Astrocyte of the hippocampus (primary cell): ENCODE measurements around the gene PDE9A.
"Not testable (repeated sequence)": the region's sequence is repeated elsewhere in the genome, so short reads cannot be mapped to it uniquely, and the experiment has no call there.

Experiments
- DNase-seq: peaks from one replicate; pipeline ENCODE4 v3.0.0; 2011; ENCODE audit warnings: low read depth, low spot score

PDE9A gene

GRCh38 chr21:42653231-42654061 is at the start of gene PDE9A:
PDE9A (plus strand) TSS chr21:42653621; CDS start chr21:42653815, 194 bp downstream.
- DNase-seq, result peak; percentile 56

- no peak for DNase-seq
These were observed 46.3 kb upstream of the PDE9A start for GRCh38 chr21:42607102-42607501.

- DNase-seq, result no peak
These were observed 45.8 kb upstream of the PDE9A start for GRCh38 chr21:42607525-42608102.

GRCh38 chr21:42608446-42608845 is 45.0 kb upstream of the PDE9A start:
- DNase-seq, result no peak

- DNase-seq, result no peak
These were observed 43.6 kb upstream of the PDE9A start for GRCh38 chr21:42609811-42610210.

- DNase-seq, result no peak
These were observed 41.6 kb upstream of the PDE9A start for GRCh38 chr21:42611852-42612251.

- no peak for DNase-seq
These were observed 41.0 kb upstream of the PDE9A start for GRCh38 chr21:42612390-42612789.

GRCh38 chr21:42613756-42614155 is 39.7 kb upstream of the PDE9A start:
- DNase-seq, result no peak

- no peak for DNase-seq
These were observed 39.0 kb upstream of the PDE9A start for GRCh38 chr21:42614396-42614795.

GRCh38 chr21:42614811-42615351 is 38.5 kb upstream of the PDE9A start:
- DNase-seq, result peak; percentile 27

- DNase-seq, result not testable (repeated sequence)
These were observed 38.0 kb upstream of the PDE9A start for GRCh38 chr21:42615377-42615776.

GRCh38 chr21:42615924-42616323 is 37.5 kb upstream of the PDE9A start:
- DNase-seq, result no peak

- DNase-seq, result no peak
These were observed 37.0 kb upstream of the PDE9A start for GRCh38 chr21:42616446-42616845.

- DNase-seq, result no peak
These were observed 36.5 kb upstream of the PDE9A start for GRCh38 chr21:42616941-42617340.

- no peak for DNase-seq
These were observed 35.9 kb upstream of the PDE9A start for GRCh38 chr21:42617486-42617885.

- DNase-seq, result no peak
These were observed 34.7 kb upstream of the PDE9A start for GRCh38 chr21:42618707-42619102.

- DNase-seq, result no peak
These were observed 34.3 kb upstream of the PDE9A start for GRCh38 chr21:42619166-42619565.

- no peak for DNase-seq
These were observed 33.6 kb upstream of the PDE9A start for GRCh38 chr21:42619841-42620240.

- DNase-seq, result peak; percentile 61
These were observed 32.1 kb upstream of the PDE9A start for GRCh38 chr21:42621166-42621818.

- peak; percentile 58 for DNase-seq
These were observed 31.6 kb upstream of the PDE9A start for GRCh38 chr21:42621819-42622177.

GRCh38 chr21:42622284-42622683 is 31.1 kb upstream of the PDE9A start:
- no peak for DNase-seq

- no peak for DNase-seq
These were observed 29.7 kb upstream of the PDE9A start for GRCh38 chr21:42623694-42624093.
